Liver (tissue), 3 donors: ENCODE measurements around the gene IQCF6.

Experiments used
- EGR1 ChIP-seq, 2 donors: IDR thresholded peaks; 2 replicates each; pipeline ENCODE4 v1.6.1; 2016 to 2018; ENCODE audit warnings: antibody characterized with exemption in 2 of 2, low read depth in 2 of 2
- GABPA ChIP-seq, 2 donors: IDR thresholded peaks in 1 of 2; conservative IDR thresholded peaks in 1 of 2; 2 replicates each; pipeline ENCODE4 v1.6.1; 2016; ENCODE audit warnings: antibody characterized with exemption in 2 of 2, mild to moderate bottlenecking in 1 of 2, moderate library complexity in 1 of 2
- RXRA ChIP-seq, 2 donors: IDR thresholded peaks; 2 replicates each; pipeline ENCODE4 v1.6.1; 2017 to 2018; ENCODE audit warnings: antibody characterized with exemption in 2 of 2, mild to moderate bottlenecking in 1 of 2
- TAF1 ChIP-seq: conservative IDR thresholded peaks from 2 replicates; pipeline ENCODE4 v1.6.1; 2016; ENCODE audit warnings: antibody characterized with exemption, mild to moderate bottlenecking
- TF ChIP-seq, protein P1 (sequence below): fragments of 150-350 bp; IDR thresholded peaks from 2 replicates; pipeline ENCODE4 v1.5.1; 2017; ENCODE audit warnings: improper control_type of control experiment, low read depth, low read length; ENCODE audit not compliant: missing input control
- TF ChIP-seq, protein P2 (sequence below): IDR thresholded peaks from 2 replicates; pipeline ENCODE4 v1.6.1; 2016; ENCODE audit warnings: antibody characterized with exemption
- TF ChIP-seq, protein P3 (sequence below): IDR thresholded peaks from 2 replicates; pipeline ENCODE4 v1.6.1; 2016; ENCODE audit warnings: antibody characterized with exemption
- donor health status: healthy.
- donor health status: healthy.

DNA sequence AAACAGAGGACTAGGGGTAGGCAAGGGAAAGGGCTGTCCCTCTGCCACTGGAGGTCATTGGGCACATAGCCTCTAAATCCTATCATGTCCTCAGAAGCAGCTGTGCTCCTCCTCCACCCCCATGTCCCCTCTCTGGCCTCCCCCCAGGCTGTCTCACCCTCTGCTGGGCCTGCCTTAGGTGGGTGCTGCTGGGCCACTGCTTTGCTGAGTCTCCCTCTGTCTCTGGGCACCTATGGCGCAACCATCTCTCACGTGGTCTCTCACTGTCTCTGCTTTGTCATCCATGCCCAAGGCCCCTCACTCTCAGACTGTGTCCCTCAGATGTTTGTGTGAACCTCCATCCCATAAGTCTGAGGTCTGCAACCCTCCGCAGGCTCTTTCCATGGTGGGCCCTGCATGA lies 35.0 kb upstream of the IQCF6 start:
- TF ChIP-seq, protein P1, sequence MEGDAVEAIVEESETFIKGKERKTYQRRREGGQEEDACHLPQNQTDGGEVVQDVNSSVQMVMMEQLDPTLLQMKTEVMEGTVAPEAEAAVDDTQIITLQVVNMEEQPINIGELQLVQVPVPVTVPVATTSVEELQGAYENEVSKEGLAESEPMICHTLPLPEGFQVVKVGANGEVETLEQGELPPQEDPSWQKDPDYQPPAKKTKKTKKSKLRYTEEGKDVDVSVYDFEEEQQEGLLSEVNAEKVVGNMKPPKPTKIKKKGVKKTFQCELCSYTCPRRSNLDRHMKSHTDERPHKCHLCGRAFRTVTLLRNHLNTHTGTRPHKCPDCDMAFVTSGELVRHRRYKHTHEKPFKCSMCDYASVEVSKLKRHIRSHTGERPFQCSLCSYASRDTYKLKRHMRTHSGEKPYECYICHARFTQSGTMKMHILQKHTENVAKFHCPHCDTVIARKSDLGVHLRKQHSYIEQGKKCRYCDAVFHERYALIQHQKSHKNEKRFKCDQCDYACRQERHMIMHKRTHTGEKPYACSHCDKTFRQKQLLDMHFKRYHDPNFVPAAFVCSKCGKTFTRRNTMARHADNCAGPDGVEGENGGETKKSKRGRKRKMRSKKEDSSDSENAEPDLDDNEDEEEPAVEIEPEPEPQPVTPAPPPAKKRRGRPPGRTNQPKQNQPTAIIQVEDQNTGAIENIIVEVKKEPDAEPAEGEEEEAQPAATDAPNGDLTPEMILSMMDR, result no peak
- no peak for TF ChIP-seq EGR1 (IDR thresholded peaks at IDR 0.05; ENCODE audit: low read depth in 2 of 2)
- TF ChIP-seq, protein P2, sequence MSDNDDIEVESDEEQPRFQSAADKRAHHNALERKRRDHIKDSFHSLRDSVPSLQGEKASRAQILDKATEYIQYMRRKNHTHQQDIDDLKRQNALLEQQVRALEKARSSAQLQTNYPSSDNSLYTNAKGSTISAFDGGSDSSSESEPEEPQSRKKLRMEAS, result no peak
- no peak for TF ChIP-seq TAF1
- TF ChIP-seq GABPA (IDR thresholded peaks at IDR 0.05 in 1 of 2, conservative IDR thresholded peaks at IDR 0.05 in 1 of 2), result no peak
- no peak for TF ChIP-seq RXRA (IDR thresholded peaks at IDR 0.05)
- TF ChIP-seq, protein P3, sequence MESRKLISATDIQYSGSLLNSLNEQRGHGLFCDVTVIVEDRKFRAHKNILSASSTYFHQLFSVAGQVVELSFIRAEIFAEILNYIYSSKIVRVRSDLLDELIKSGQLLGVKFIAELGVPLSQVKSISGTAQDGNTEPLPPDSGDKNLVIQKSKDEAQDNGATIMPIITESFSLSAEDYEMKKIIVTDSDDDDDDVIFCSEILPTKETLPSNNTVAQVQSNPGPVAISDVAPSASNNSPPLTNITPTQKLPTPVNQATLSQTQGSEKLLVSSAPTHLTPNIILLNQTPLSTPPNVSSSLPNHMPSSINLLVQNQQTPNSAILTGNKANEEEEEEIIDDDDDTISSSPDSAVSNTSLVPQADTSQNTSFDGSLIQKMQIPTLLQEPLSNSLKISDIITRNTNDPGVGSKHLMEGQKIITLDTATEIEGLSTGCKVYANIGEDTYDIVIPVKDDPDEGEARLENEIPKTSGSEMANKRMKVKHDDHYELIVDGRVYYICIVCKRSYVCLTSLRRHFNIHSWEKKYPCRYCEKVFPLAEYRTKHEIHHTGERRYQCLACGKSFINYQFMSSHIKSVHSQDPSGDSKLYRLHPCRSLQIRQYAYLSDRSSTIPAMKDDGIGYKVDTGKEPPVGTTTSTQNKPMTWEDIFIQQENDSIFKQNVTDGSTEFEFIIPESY, result no peak
